IPS-18c (cell line): ENCODE results near the gene PRRG2.
A peak's percentile ranks its signal among the peaks of the same experiment; 100 is the strongest.

ENCODE experiments used
- H3K4me3 ChIP-seq: 2 replicates; pipeline ENCODE4 v1.7.0; 2013; ENCODE audit warnings: low read depth, mild to moderate bottlenecking, low read length, moderate library complexity; ENCODE audit not compliant: insufficient read depth
- H3K9me3 ChIP-seq: one replicate; pipeline ENCODE4 v1.6.1; 2013; ENCODE audit warnings: mild to moderate bottlenecking, low read length, moderate library complexity; ENCODE audit not compliant: control insufficient read depth, insufficient read depth

The PRRG2 gene

DNA sequence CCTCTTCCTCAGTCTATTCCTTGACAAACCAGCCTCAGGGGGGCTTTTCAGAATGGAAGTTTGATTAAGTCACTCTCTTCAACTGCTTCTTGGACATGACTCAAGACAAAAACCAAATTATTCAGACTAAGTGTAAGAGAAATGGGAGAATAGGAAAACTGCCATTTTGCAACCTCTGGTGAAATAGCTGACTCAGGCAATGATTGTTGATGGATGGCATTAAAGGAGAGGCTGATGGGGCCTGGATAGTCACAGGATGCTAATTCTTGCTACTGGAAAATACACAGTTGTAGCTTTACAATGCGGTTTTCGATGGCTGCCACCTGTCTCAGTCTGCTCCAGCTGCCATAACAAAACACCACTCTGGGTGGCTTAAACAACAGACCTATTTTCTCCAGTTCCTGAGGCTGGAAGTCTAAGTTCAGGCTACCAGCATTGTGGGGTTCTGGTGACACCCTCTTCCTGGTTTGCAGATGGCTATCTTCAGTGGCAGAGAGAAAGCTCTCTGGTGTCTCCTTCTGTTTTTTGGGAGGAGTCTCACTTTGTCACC lies 6.8 kb upstream of the PRRG2 start:
- Histone ChIP-seq H3K9me3 (no peaks in the 10 kb centered on the region), H3K4me3 (no peak overlapping the region)

DNA sequence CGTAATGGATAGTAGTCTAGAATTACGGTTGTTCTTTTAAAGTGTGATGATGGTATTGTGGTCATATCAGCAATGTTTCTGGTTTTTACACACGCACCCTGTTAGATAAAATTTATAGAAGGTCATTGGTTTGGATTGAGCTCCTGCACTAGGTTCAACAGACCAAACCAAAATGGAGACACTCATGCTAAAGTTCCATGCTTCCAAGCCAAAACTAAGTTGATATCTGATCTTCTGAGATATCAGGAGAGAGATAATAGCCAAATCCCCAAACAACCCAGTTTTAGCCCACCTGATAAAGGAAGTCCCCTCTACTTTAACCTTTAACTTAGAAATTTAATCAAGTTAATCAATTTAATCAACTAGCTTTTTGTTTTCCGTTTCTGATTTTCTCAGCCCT lies 1.9 kb upstream of the PRRG2 start:
- Histone ChIP-seq H3K4me3 (peak overlapping the region; percentile 85; the same call in 1 of the 2 replicates), H3K9me3 (no peaks in the 10 kb centered on the region)

DNA sequence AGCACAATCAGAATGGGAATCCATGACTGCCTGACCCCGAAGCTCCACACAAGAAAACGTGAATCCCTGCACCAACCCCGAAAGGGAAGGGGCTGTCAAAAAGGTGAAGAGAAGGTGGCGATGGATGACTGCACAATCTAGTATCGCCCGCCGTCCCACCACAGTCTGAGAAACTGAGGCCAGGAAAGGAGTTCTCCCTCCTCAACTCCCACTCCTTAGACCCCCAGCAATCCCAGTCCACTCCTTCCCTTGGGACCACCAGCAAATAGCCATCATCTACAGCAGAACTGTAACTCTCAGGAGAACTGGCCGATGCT lies 1.2 kb upstream of the PRRG2 start:
- Histone ChIP-seq H3K4me3 (peak overlapping the region; percentile 85), H3K9me3 (no peaks in the 10 kb centered on the region)

DNA sequence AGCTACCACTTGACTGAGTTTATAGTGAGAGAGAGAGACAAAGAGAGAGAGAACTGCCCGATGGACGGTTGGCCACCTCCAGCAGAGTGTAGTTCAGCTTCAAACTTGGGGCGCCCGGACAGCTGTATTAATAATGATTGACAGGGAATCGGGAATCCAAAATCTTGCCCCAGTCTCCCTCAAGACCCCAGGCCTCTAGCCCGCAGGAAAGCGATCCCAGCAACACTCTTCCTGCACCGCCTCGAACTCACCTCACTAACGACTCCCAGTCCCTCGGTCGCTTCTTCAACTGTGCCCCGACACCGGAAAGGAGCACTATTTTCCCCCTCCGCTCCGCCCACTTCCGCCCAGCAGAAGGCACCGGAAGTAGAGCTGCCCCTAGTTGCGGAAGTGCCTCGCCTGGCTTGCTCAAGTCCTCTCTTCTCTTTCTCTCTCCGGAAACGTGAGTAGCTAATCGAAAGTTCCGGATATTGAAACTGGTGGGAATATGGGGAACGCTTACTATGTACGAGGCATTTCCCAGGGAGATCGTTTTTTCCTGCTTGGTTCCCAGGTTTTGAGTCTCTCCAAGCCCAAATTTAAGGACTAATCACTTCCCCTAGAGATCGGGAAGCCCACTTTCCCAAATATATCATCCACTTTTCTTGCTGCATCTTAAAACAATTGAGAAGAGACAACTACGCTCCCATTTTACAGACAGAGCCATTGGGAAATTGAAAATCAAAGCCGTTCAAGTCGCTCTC lies 681 bp upstream of the PRRG2 start, which contains the start of gene NOSIP:
TSS of gene NOSIP (minus strand) at position 293 of the 743 bp plus-strand sequence. CDS start 19,865 bp downstream, outside the sequence.
- Histone ChIP-seq H3K9me3 (no peaks in the 10 kb centered on the region), H3K4me3 (peak within 1 kb of the TSS; percentile 85)

DNA sequence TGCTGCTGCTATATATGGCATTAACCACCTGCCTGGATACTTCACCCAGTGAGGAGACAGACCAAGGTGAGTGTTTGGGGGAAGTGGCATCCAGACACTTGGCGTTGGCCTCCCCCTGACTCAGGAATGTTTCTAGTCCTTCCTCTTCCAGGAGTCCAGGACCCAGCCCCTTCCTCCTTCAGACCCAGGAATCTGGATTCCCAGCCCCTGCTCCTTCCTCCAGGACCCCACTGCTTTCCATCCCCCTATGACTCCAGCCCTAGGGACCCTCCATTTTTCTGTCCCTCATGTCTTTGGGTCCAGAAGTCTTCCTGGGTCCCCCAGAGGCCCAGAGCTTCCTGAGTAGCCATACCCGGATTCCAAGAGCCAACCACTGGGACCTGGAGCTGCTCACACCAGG lies 2.1 kb downstream of the PRRG2 start:
- no peaks in the 10 kb centered on the region for H3K9me3 ChIP-seq

DNA sequence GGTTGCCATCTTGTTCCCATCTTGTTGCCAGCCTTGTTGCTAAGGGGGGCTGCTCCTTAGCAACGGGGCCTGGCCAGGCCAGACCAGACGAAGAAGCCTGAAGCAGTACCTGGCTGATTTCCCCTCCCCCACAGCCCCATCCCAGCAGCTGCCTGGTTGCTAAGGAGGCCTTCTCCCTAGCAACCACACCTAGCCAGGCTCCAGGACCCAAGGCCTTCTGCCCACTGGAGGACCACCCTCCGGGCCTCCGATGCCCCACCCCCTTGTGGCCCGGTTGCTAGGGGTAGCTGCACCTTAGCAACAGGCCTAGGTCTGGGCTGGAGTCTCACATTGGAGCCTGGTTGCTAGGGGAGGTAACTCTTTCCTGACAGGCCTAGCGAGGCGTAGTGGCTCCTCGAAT lies 3.9 kb downstream of the PRRG2 start:
- Histone ChIP-seq H3K9me3 (no peaks in the 10 kb centered on the region), H3K4me3 (no peak overlapping the region)

More for the DNA sequence above, 2.1 kb downstream of the PRRG2 start:
- no peak overlapping the region for H3K4me3 ChIP-seq

DNA sequence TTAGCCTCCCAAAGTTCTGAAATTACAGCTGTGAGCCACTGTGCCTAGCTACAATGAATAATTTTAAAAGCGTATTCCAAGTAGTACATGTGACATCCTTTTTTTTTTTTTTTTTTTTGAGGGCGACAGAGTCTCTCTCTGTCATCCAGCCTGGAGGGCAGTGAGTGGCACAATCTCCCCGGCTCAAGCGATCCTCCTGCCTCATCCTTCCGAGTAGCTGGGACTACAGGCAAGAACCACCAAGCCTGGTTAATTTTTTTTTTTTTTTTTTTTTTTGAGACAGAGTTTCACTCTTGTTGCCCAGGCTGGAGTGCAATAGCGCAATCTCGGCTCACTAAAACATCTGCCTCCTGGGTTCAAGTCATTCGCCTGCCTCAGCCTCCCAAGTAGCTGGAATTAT lies 6.1 kb downstream of the PRRG2 start:
- no peak overlapping the region for H3K4me3 ChIP-seq
- H3K9me3 ChIP-seq: no peaks in the 10 kb centered on the region

DNA sequence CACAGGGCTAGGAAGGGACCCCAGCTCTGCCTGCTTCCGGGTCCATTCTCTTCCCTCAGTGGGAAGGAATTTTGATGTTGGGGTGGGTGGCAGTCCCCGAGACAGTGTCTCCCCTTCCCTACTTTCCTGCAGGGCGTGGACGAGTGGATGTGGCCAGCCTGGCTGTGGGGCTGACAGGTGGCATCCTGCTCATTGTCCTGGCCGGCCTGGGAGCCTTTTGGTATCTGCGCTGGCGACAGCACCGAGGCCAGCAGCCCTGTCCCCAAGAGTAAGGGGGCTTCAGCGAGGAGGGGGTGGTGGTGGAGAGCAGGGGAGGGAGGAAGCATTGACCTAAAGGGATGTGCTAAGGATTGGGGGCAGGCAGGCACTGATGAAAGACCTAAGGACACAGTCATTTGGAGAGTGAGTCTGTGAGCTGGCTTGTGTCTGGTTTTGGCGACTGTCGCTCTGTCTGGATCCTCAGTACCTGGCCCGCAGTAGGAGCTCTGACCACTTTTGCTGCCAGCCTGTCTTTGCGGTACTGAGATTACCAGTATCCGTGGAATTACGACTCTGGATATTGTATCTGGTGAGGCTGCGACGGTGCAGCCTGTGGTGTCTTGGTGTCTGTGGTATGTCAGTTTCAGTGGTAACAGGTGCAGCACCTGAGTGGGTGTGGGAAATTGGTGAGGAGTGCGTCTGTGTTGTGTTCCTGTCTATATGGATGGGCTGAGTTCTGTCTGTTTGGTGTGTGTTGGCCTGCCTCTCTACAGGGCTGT lies 7.4 kb downstream of the PRRG2 start:
- no peaks in the 10 kb centered on the region for H3K9me3 ChIP-seq
- no peak overlapping the region for H3K4me3 ChIP-seq

DNA sequence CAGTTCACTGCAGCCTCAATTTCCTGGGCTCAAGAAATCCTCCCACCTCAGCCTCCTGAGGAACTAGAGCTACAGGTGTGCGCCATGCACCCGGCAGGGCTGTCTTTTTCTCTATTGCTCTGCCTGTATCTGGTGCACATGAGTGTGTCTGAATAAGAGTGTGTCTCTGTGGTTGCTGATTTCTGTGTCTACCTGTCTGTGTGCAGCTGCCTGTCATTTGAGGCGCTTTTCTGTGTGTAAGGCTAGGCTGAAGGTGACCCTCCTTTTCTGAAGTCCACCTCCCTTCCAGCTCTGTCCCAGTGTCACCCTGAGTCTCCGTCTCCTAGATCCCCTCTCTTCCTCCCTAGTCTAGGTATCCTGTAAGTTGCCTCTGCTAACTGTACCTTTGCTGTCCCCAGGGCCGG lies 8.4 kb downstream of the PRRG2 start:
- Histone ChIP-seq H3K9me3 (no peaks in the 10 kb centered on the region), H3K4me3 (no peak overlapping the region)

DNA sequence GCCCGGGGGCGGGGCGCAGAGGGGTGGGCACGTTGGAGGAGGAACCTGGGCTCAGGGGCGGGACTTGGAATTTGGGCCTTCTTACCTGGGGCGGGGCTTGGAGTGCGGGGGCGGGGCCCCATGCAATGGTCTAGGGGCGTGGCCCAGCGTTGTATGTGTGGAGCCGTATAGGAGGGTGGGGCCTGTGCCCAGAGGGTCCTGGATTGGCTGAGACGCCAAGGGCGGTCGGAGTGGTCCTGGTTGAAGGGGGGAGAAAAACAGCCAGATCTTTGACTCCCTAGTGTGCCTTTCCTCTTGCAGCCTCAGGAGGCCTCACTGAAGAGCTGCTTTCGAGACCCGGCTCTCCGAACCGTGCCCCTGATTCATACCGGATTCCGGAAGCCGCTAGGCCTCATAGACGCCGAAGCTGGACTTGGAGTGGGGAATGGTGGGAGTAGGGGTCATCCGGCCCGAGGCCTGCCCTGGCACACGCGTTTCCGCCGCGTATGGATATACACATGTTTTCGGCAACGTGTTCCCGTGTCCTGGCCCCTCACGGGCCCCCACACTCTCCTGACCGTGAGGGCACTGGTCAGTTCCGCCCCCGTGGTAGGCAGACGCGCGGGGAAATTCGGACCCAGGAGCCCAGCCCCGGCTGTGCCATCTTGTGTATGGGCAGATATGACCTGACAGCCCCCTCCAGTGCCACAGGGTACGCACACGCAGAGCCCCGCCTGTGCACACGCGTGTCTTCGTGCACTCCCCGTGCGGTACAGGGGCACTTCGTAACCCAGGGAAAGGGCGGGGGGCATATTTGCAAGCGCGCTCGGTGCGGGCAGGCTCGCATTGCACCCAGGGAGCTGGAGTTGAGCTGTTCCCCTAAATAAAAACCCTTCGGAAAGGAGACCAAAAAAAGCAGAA lies 9.2 kb downstream of the PRRG2 start:
- Histone ChIP-seq H3K9me3 (no peaks in the 10 kb centered on the region), H3K4me3 (peak overlapping the region; percentile 96)

DNA sequence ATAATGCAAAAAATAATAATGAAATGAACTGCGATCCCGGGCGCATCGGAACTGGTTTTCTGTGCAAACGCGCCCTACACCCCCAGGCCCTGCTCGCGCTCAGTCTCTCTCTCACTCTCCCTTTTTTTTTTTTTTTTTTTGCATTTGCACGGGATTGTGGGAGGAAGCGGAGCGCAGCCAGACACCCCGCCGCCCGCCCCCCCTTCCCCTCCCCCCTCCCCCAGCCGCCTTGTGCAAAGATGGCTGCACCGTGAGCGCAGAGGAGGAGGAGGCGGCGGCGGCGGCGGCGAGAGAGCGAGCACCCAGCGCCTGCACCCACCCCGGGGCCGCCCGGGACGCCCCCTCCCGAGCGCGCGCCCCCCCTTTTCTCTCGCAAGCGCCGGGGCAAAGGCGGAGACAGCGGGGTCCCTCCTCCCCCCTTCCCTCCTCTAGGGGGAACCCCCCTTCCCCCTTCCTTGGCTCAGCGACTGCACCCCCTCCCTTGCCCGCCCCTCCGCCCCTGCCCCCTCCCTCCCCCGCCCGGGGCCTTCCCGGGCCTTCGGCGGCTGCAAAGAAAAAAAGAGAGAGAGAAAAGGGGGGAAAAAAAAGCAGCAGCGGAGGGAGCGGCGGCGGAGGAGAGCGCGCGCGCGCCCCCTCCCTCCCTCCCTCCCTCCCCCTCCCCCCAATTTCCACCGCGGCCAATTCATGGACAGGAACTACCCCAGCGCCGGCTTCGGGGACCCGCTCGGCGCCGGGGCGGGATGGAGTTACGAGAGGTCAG lies 10.0 kb downstream of the PRRG2 start, which contains the start of gene PRR12:
TSS of gene PRR12 (plus strand) at position 212 of the 760 bp plus-strand sequence. CDS start at position 685, 473 bp downstream.
- Histone ChIP-seq H3K4me3 (peak within 1 kb of the TSS; percentile 96), H3K9me3 (no peaks in the 10 kb centered on the region)

DNA sequence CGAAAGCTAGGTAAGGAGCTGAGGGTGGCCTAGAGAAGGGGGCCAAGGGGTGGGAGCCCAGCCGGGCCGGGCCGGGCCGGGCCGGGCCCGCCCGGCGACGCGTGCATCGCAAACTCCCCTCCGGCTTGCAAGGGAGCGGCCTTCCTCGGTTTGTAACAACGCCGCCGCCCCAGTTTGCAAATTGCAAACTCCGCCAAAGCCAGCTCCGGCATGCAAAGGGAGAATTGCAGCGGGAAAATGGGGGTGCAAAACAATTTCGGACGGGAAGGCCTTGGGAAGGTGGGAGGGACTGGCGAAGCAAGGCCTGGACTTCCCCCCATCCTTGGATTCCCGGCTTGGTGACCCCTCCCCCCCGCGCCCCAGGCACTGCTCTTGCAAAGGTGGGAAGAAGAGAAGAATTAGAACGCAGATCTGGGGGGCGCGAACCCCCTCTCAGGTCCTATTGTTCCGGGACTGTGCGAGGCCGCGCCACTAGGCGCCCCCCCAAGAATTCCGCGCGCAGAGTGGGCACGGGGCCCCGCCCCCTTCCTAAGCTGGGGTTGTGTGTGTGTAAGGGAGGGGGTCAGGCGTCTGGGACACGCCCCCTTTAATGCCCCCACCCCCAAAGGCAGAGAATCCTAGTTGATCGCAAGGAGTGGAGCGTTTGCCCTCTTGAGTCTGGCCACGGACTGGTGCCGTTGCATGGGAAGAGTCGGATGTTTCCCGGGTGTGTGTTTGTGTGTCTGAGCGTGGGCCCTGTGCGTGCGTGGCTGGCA lies 10.8 kb downstream of the PRRG2 start:
- Histone ChIP-seq H3K4me3 (peak overlapping the region; percentile 84), H3K9me3 (no peaks in the 10 kb centered on the region)

DNA sequence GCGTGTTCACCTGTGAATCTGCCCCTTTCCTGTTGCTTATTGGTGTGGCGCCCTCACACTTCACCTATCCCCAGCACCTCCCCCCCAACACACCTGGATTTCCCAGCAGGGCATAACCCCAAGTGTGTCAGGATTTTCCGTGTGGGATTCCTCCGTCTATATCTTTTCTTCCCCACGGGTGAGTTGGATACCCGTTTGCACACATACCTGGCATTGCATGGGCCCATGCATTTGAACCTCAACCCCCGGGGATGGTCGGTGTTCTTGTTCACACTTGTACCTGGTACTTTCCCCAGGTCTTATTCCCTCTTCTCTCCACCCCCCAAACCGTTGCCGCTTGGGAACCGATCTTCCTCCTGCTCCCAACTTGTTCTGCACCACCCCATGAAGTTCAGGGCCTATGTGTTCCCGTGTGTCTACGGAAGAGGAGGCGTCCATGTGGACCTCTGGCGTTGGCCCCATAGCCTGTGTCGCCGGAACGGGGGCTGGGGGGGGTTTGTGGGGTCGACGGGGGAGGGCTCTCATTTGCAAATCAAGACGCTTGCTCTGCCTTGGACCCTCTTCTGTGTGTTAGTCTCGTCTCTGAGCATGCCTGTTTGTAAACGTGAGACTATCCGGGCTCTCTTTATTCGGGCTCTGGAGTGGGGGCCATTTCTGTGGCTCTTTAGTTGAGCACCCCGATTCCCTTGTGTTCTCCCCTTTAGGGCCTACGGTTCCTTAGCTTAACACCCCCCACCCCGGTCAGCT lies 11.5 kb downstream of the PRRG2 start:
- H3K4me3 ChIP-seq: peak overlapping the region; percentile 84
- H3K9me3 ChIP-seq: no peaks in the 10 kb centered on the region

DNA sequence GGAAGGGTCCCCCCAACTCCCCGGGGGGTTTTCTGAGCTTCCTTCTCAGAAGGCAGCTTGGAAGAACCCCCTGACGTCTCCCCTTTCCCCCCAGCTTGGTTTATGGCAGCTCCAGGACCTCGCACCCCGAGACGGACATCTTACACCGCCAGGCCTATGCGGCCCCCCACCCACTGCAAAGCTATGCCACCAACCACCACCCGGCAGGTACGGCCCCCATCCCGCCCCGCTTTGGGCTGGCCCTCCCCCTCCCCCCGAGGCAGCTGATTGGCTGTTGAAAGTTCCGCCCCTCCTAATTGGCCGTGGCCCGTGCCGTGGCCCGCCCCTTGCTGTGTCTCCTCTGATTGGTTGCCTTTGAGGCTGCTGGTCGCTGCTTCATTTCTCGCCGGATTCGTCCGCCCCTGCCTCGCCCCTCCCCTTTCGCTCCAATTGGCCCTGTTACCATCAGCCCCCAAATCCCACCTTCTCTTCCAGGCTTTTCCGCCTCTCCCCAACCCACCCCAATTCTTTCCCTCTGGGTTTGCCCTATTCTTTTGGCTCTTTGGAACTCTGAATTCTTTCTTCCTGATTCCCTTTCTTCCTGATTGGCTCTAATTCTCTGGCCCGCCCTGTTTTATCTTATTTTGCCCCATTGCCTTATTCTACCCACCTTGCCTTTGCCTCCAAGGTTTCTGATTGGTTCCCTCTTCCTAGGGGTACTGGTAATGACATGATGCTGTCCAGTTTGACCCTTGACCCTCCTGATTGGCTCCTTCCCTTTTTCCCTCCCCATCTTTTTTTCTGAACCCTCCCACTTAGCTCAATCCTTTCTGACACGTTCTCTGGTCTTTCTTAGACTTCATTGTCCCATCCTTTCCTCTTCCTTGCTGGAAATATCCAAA lies 12.4 kb downstream of the PRRG2 start:
- Histone ChIP-seq H3K4me3 (peak overlapping the region; percentile 84; the same call in 1 of the 2 replicates), H3K9me3 (no peaks in the 10 kb centered on the region)
